Measurements from ENCODE around the gene SSBP3. TPM values are rescaled to one million over a fixed set of nuclear protein-coding genes. Genes with fewer than 3 reads are reported as not detected.
A peak's percentile ranks its signal among the peaks of the same experiment; 100 is the strongest.

The SSBP3 gene
- polyA plus RNA-seq, 1 donor (not counting 4 experiments of a cell fraction or from before 2014, with no cell fraction given): 16.9 TPM

GRCh38 chr1:54338464-54338863 lies 67.7 kb downstream of the SSBP3 start:
- no peak overlapping the region for H3K27ac ChIP-seq (ENCODE audit: control insufficient read depth, insufficient read depth, low read length)
- DNase-seq (ENCODE audit: low read depth, low spot score) (no peak), FAIRE-seq (no peak)
- peaks cover 26% of the 10 kb centered on the region for H3K4me1 ChIP-seq (ENCODE audit: control insufficient read depth, extremely low read depth, insufficient read depth, low read length)
- H2AFZ ChIP-seq (ENCODE audit: control insufficient read depth, low read length): no peak overlapping the region
- no peak overlapping the region for H3K4me2 ChIP-seq (ENCODE audit: control insufficient read depth, extremely low read depth, insufficient read depth, low read depth, low read length)
- H3K9me3 ChIP-seq (ENCODE audit: control insufficient read depth, low read depth, low read length): no peaks in the 10 kb centered on the region
- H3K27me3 ChIP-seq (ENCODE audit: control insufficient read depth, extremely low read depth, insufficient read depth, low read length): no peaks in the 10 kb centered on the region
- no peaks in the 10 kb centered on the region for H3K9me1 ChIP-seq (ENCODE audit: control insufficient read depth, extremely low read depth, insufficient read depth, low read length)
- peaks cover 2% of the 10 kb centered on the region for H3K79me2 ChIP-seq (ENCODE audit: control insufficient read depth, insufficient read depth, low read length)
- dilution Hi-C loops (cut with MboI; ENCODE audit: extremely low pct_ligation_motif_present, low sequenced_read_pairs): no loop called here
- H4K20me1 ChIP-seq (ENCODE audit: control insufficient read depth, extremely low read depth, insufficient read depth, low read length): no peaks in the 10 kb centered on the region
- H3K36me3 ChIP-seq (ENCODE audit: control insufficient read depth in 2 of 2, extremely low read depth in 1 of 2, insufficient read depth in 2 of 2, low read length in 2 of 2): no peaks in the 10 kb centered on the region
- TF ChIP-seq EZH2 (IDR thresholded peaks at IDR 0.05; ENCODE audit: low read length): no peak
- TF ChIP-seq, protein P1, sequence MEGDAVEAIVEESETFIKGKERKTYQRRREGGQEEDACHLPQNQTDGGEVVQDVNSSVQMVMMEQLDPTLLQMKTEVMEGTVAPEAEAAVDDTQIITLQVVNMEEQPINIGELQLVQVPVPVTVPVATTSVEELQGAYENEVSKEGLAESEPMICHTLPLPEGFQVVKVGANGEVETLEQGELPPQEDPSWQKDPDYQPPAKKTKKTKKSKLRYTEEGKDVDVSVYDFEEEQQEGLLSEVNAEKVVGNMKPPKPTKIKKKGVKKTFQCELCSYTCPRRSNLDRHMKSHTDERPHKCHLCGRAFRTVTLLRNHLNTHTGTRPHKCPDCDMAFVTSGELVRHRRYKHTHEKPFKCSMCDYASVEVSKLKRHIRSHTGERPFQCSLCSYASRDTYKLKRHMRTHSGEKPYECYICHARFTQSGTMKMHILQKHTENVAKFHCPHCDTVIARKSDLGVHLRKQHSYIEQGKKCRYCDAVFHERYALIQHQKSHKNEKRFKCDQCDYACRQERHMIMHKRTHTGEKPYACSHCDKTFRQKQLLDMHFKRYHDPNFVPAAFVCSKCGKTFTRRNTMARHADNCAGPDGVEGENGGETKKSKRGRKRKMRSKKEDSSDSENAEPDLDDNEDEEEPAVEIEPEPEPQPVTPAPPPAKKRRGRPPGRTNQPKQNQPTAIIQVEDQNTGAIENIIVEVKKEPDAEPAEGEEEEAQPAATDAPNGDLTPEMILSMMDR (optimal IDR thresholded peaks at IDR 0.05 in 1 of 3, IDR thresholded peaks at IDR 0.05 in 1 of 3, conservative IDR thresholded peaks at IDR 0.05 in 1 of 3; ENCODE audit: extremely low read depth in 1 of 3, insufficient read depth in 2 of 3, low read length in 3 of 3): no peak
- H3K4me3 ChIP-seq (ENCODE audit: control insufficient read depth in 2 of 3, extremely low read depth in 1 of 3, insufficient read depth in 2 of 3, low read depth in 1 of 3, low read length in 3 of 3): no peak overlapping the region
- H3K9ac ChIP-seq (ENCODE audit: control insufficient read depth, extremely low read depth, insufficient read depth, low read length): no peak overlapping the region

DNA sequence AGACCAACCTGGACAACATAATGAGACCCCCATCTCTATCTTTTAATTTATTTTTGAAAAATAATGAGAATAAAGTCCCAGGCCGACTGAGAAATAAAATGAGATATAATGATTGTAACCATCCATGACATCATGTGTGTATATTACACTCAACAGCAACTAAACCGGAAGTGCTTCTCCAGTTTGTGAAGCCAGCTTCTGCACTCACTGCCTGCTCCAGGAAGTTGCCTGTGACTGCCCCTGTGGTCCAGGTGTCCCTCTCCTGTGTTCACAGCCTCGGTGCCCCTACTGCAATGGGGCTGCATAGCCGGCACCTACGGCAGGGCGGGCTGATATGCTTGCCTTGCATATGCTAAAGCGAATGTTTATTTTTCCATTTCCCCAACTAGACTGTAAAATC lies 68.3 kb downstream of the SSBP3 start:
- no peaks in the 10 kb centered on the region for H3K9me1 ChIP-seq (ENCODE audit: control insufficient read depth, extremely low read depth, insufficient read depth, low read length)
- TF ChIP-seq EZH2 (IDR thresholded peaks at IDR 0.05; ENCODE audit: low read length): no peak
- TF ChIP-seq, protein P1 (optimal IDR thresholded peaks at IDR 0.05 in 1 of 3, IDR thresholded peaks at IDR 0.05 in 1 of 3, conservative IDR thresholded peaks at IDR 0.05 in 1 of 3; ENCODE audit: extremely low read depth in 1 of 3, insufficient read depth in 2 of 3, low read length in 3 of 3): no peak
- dilution Hi-C loops (cut with MboI; ENCODE audit: extremely low pct_ligation_motif_present, low sequenced_read_pairs): no loop called here
- no peak overlapping the region for H3K27ac ChIP-seq (ENCODE audit: control insufficient read depth, insufficient read depth, low read length)
- H3K79me2 ChIP-seq (ENCODE audit: control insufficient read depth, insufficient read depth, low read length): peaks cover 2% of the 10 kb centered on the region
- DNase-seq (ENCODE audit: low read depth, low spot score) (no peak), FAIRE-seq (peak; percentile 23)
- H3K4me1 ChIP-seq (ENCODE audit: control insufficient read depth, extremely low read depth, insufficient read depth, low read length): peaks cover 26% of the 10 kb centered on the region
- H3K4me3 ChIP-seq (ENCODE audit: control insufficient read depth in 2 of 3, extremely low read depth in 1 of 3, insufficient read depth in 2 of 3, low read depth in 1 of 3, low read length in 3 of 3): no peak overlapping the region
- H3K4me2 ChIP-seq (ENCODE audit: control insufficient read depth, extremely low read depth, insufficient read depth, low read depth, low read length): no peak overlapping the region
- no peaks in the 10 kb centered on the region for H3K36me3 ChIP-seq (ENCODE audit: control insufficient read depth in 2 of 2, extremely low read depth in 1 of 2, insufficient read depth in 2 of 2, low read length in 2 of 2)
- no peaks in the 10 kb centered on the region for H3K9me3 ChIP-seq (ENCODE audit: control insufficient read depth, low read depth, low read length)
- no peak overlapping the region for H2AFZ ChIP-seq (ENCODE audit: control insufficient read depth, low read length)
- no peaks in the 10 kb centered on the region for H4K20me1 ChIP-seq (ENCODE audit: control insufficient read depth, extremely low read depth, insufficient read depth, low read length)
- H3K9ac ChIP-seq (ENCODE audit: control insufficient read depth, extremely low read depth, insufficient read depth, low read length): no peak overlapping the region
- no peaks in the 10 kb centered on the region for H3K27me3 ChIP-seq (ENCODE audit: control insufficient read depth, extremely low read depth, insufficient read depth, low read length)
